ENCODE data around the gene DSTN. TPM values are rescaled to one million over a fixed set of nuclear protein-coding genes. Genes with fewer than 3 reads are reported as not detected.
A peak's percentile ranks its signal among the peaks of the same experiment; 100 is the strongest.

DSTN gene
- total and polyA plus RNA-seq, 2 donors (not counting 1 experiment from before 2014, with no cell fraction given) = 6.6 to 13.4 TPM

GRCh38 chr20:17531665-17532025 lies 38.2 kb upstream of the DSTN start:
- ATAC-seq (ENCODE audit: low read depth) (no peak), DNase-seq (no peak)
- ChIA-PET CTCF (interaction anchor here (1.8 kb wide), 1 partner anchor 27 kb away, joined by 7 read pairs; no protein-coding TSS in a partner anchor), POLR2A (no interaction called here)
- Histone ChIP-seq H3K36me3 (replicated peaks in 1 of 2; ENCODE audit: control extremely low read depth in 1 of 2, control insufficient read depth in 1 of 2, extremely low read depth in 1 of 2, insufficient read depth in 2 of 2, low read length in 1 of 2) (no peaks in the 10 kb centered on the region), H3K27ac (ENCODE audit: low read length in 2 of 2) (no peak overlapping the region), H4K20me1 (ENCODE audit: control insufficient read depth, insufficient read depth, low read length, poor library complexity, severe bottlenecking) (no peaks in the 10 kb centered on the region), H3K9me3 (ENCODE audit: control extremely low read depth in 1 of 3, control insufficient read depth in 2 of 3, insufficient read depth in 1 of 3, low read length in 2 of 3) (no peaks in the 10 kb centered on the region), H3K9ac (ENCODE audit: low read length) (peak overlapping the region; percentile 60), H3K27me3 (replicated peaks in 1 of 4; ENCODE audit: control extremely low read depth in 1 of 4, control insufficient read depth in 3 of 4, insufficient read depth in 4 of 4, low read length in 3 of 4) (peaks cover 0 to 26% (median 20%) of the 10 kb centered on the region in 4 experiments), H3K79me2 (ENCODE audit: control insufficient read depth, insufficient read depth, low read length) (no peaks in the 10 kb centered on the region), H3K4me2 (replicated peaks; ENCODE audit: low read depth, low read length, poor library complexity, severe bottlenecking) (peak overlapping the region; percentile 88), H3K4me3 (ENCODE audit: control extremely low read depth in 1 of 5, extremely low read depth in 1 of 5, insufficient read depth in 1 of 5, low read depth in 2 of 5, low read length in 4 of 5) (peak overlapping the region in 4 of 5 experiments; percentile 24 to 64 (median 40)), H2AFZ (ENCODE audit: insufficient read depth, low read depth, low read length, poor library complexity, severe bottlenecking) (peak overlapping the region; percentile 79), H3K4me1 (ENCODE audit: control insufficient read depth in 2 of 2, insufficient read depth in 2 of 2, low read length in 2 of 2) (peaks cover 6 to 14% of the 10 kb centered on the region in 2 donors)
- peak overlapping the region; percentile 89 for H3K4me3 Mint-ChIP-seq
- H3K27ac Mint-ChIP-seq = no peak overlapping the region
- H3K9me3 Mint-ChIP-seq (ENCODE audit: insufficient read depth) = no peaks in the 10 kb centered on the region
- H3K4me1 Mint-ChIP-seq = peaks cover 10% of the 10 kb centered on the region
- intact Hi-C loops (cut with micrococcal nuclease) = loop anchor here (10.0 kb wide), 1 partner anchor 153 kb away; the partner anchor contains the start of gene RRBP1
- peaks cover 38% of the 10 kb centered on the region for H3K27me3 Mint-ChIP-seq
- TF ChIP-seq EZH2 (IDR thresholded peaks at IDR 0.05; ENCODE audit: borderline replicate concordance, insufficient read depth, low read depth, low read length, poor library complexity, severe bottlenecking) (no peak), CTCF (IDR thresholded peaks at IDR 0.05) (no peak)
- WGBS (ENCODE audit: insufficient coverage) = 67% methylated on average over 1 of the region's 5 CpGs

GRCh38 chr20:17533396-17533795 lies 36.5 kb upstream of the DSTN start:
- DNase-seq = no peak
- TF ChIP-seq CTCF (IDR thresholded peaks at IDR 0.05) (no peak), EZH2 (IDR thresholded peaks at IDR 0.05; ENCODE audit: borderline replicate concordance, insufficient read depth, low read depth, low read length, poor library complexity, severe bottlenecking) (no peak)

More at GRCh38 chr20:17533396-17533795, 36.5 kb upstream of the DSTN start:
- ChIA-PET CTCF (interaction anchor here (1.0 to 1.6 kb wide), 2 partner anchors 406 to 461 kb away, joined by 3 to 6 read pairs; no protein-coding TSS in a partner anchor), POLR2A (no interaction called here)
- Mint-ChIP-seq H3K9me3 (ENCODE audit: insufficient read depth) (no peaks in the 10 kb centered on the region), H3K27me3 (peaks cover 41% of the 10 kb centered on the region), H3K4me3 (no peak overlapping the region), H3K4me1 (peaks cover 10% of the 10 kb centered on the region), H3K27ac (no peak overlapping the region)
- no peaks in the 10 kb centered on the region for H3K36me3 ChIP-seq (replicated peaks in 1 of 2; ENCODE audit: control extremely low read depth in 1 of 2, control insufficient read depth in 1 of 2, extremely low read depth in 1 of 2, insufficient read depth in 2 of 2, low read length in 1 of 2)
- no peak overlapping the region for H3K4me2 ChIP-seq (replicated peaks; ENCODE audit: low read depth, low read length, poor library complexity, severe bottlenecking)
- no peak for ATAC-seq (ENCODE audit: low read depth)
- no peak overlapping the region for H3K27ac ChIP-seq (ENCODE audit: low read length in 2 of 2)
- intact Hi-C loops (cut with micrococcal nuclease) = loop anchor here (10.0 kb wide), 1 partner anchor 151 kb away; the partner anchor contains the start of gene RRBP1
- WGBS (ENCODE audit: insufficient coverage) = no CpG with 5 or more reads among the region's 1 CpG
- no peak overlapping the region for H3K9ac ChIP-seq (ENCODE audit: low read length)
- no peaks in the 10 kb centered on the region for H3K79me2 ChIP-seq (ENCODE audit: control insufficient read depth, insufficient read depth, low read length)
- H3K4me3 ChIP-seq (ENCODE audit: control extremely low read depth in 1 of 5, extremely low read depth in 1 of 5, insufficient read depth in 1 of 5, low read depth in 2 of 5, low read length in 4 of 5) = no peak overlapping the region
- H3K27me3 ChIP-seq (replicated peaks in 1 of 4; ENCODE audit: control extremely low read depth in 1 of 4, control insufficient read depth in 3 of 4, insufficient read depth in 4 of 4, low read length in 3 of 4) = peaks cover 0 to 26% (median 18%) of the 10 kb centered on the region in 4 experiments
- H3K9me3 ChIP-seq (ENCODE audit: control extremely low read depth in 1 of 3, control insufficient read depth in 2 of 3, insufficient read depth in 1 of 3, low read length in 2 of 3) = no peaks in the 10 kb centered on the region
- H3K4me1 ChIP-seq (ENCODE audit: control insufficient read depth in 2 of 2, insufficient read depth in 2 of 2, low read length in 2 of 2) = peaks cover 6 to 14% of the 10 kb centered on the region in 2 donors
- no peaks in the 10 kb centered on the region for H4K20me1 ChIP-seq (ENCODE audit: control insufficient read depth, insufficient read depth, low read length, poor library complexity, severe bottlenecking)
- peak overlapping the region; percentile 21 for H2AFZ ChIP-seq (ENCODE audit: insufficient read depth, low read depth, low read length, poor library complexity, severe bottlenecking)

All from B cell (primary cell).